ENCODE measurements around the gene ADAM33.

DNA sequence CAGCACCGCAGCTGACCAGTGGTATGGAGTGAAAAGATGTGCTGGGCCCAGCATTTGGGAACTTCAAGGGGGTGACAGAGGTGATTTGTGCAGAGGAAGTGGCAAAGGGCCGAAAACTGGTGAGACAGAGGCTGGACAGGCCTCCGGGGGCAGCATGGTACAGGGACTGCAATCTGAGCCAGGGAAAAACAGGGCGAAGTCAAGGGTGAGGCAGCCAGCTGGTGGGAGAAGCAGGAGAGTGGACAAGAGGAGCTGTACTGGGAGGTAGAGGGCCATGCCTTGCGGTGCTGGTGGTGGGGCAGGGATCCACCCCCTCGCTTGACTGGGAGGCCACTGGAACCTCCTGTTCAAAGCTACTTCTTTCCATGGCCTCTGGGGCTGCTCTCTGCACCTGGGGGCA lies 11.3 kb downstream of the ADAM33 start:
- TF ChIP-seq POLR2A (IDR thresholded peaks at IDR 0.05), result no peak
- no peak for TF ChIP-seq CTCF (IDR thresholded peaks at IDR 0.05)

All from Peyer's patch (tissue), 4 donors.